ENCODE measurements around the gene ZNF511.

GRCh38 chr10:133263674-133264073, 45.0 kb upstream of the ZNF511 start:
- TF ChIP-seq CTCF (tag by site-specific recombination; IDR thresholded peaks at IDR 0.05) (no peak), KLF9 (tag by site-specific recombination; IDR thresholded peaks at IDR 0.05; ENCODE audit: low read depth) (no peak), ZNF660 (tag by site-specific recombination; IDR thresholded peaks at IDR 0.05) (no peak), ZNF629 (tag by site-specific recombination; IDR thresholded peaks at IDR 0.05) (no peak), ELK4 (IDR thresholded peaks at IDR 0.05; ENCODE audit: borderline replicate concordance, low read depth, low read length) (no peak), ZNF624 (tag by site-specific recombination; IDR thresholded peaks at IDR 0.05) (no peak), ZBTB26 (tag by site-specific recombination; optimal IDR thresholded peaks at IDR 0.05) (no peak), TSHZ1 (tag by site-specific recombination; IDR thresholded peaks at IDR 0.05; ENCODE audit: borderline replicate concordance) (no peak), ZBTB7A (tag by site-specific recombination; IDR thresholded peaks at IDR 0.05; ENCODE audit: low read depth) (no peak)

Data from HEK293 (cell line).